Upper lobe of left lung (tissue), 4 donors: ENCODE data around the gene LAMA3.

Experiments
- EP300 ChIP-seq, 4 donors: sonication (generic); formaldehyde crosslinking; IDR thresholded peaks; one replicate each; pipeline ENCODE4 v1.5.1; 2017; ENCODE audit warnings: antibody characterized with exemption in 4 of 4, control low read depth in 2 of 4
- POLR2A ChIP-seq, 4 donors: fragments of 450-650 bp; IDR thresholded peaks; one replicate each; pipeline ENCODE4 v1.5.1; 2016 to 2017; ENCODE audit warnings: antibody characterized with exemption in 4 of 4, mild to moderate bottlenecking in 2 of 4
- TF ChIP-seq, protein P1 (sequence below), 6 experiments: fragments of 450-650 bp in 4 of 6; fragments of 200-600 bp in 2 of 6; sonication (generic) in 2 of 6; IDR thresholded peaks; one replicate each; pipeline ENCODE4 v1.5.1; 2016 to 2019; ENCODE audit warnings: antibody characterized with exemption in 6 of 6

DNA sequence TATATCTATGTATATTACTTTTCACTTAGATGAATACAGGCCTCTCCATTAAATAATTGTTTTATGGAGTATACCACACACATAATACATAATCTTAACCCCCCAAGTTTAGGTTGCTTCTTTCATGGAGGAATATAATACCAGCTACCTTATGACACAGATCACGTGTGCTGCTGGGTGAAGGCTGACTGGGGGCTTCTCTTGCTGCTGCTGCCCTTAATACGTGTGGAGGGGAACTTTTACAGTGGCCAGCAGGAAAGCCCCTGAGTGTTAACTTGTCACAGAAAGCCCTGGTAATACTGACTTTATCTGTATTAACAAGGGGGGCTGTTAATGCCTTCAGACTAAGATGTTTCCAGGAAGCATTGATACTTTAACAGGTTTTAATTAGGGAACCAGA, 63.1 kb downstream of the LAMA3 start:
- TF ChIP-seq, protein P1, sequence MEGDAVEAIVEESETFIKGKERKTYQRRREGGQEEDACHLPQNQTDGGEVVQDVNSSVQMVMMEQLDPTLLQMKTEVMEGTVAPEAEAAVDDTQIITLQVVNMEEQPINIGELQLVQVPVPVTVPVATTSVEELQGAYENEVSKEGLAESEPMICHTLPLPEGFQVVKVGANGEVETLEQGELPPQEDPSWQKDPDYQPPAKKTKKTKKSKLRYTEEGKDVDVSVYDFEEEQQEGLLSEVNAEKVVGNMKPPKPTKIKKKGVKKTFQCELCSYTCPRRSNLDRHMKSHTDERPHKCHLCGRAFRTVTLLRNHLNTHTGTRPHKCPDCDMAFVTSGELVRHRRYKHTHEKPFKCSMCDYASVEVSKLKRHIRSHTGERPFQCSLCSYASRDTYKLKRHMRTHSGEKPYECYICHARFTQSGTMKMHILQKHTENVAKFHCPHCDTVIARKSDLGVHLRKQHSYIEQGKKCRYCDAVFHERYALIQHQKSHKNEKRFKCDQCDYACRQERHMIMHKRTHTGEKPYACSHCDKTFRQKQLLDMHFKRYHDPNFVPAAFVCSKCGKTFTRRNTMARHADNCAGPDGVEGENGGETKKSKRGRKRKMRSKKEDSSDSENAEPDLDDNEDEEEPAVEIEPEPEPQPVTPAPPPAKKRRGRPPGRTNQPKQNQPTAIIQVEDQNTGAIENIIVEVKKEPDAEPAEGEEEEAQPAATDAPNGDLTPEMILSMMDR (IDR thresholded peaks at IDR 0.05), result no peak
- TF ChIP-seq POLR2A (IDR thresholded peaks at IDR 0.05) (no peak), EP300 (IDR thresholded peaks at IDR 0.05) (no peak)
